Pons (tissue), 1 donor: ENCODE measurements around the gene TNFAIP1.

Experiments
- DNase-seq: peaks from one replicate; pipeline ENCODE4 v3.0.0-alpha.2; 2016; ENCODE audit warnings: low spot score

TNFAIP1 gene

DNA sequence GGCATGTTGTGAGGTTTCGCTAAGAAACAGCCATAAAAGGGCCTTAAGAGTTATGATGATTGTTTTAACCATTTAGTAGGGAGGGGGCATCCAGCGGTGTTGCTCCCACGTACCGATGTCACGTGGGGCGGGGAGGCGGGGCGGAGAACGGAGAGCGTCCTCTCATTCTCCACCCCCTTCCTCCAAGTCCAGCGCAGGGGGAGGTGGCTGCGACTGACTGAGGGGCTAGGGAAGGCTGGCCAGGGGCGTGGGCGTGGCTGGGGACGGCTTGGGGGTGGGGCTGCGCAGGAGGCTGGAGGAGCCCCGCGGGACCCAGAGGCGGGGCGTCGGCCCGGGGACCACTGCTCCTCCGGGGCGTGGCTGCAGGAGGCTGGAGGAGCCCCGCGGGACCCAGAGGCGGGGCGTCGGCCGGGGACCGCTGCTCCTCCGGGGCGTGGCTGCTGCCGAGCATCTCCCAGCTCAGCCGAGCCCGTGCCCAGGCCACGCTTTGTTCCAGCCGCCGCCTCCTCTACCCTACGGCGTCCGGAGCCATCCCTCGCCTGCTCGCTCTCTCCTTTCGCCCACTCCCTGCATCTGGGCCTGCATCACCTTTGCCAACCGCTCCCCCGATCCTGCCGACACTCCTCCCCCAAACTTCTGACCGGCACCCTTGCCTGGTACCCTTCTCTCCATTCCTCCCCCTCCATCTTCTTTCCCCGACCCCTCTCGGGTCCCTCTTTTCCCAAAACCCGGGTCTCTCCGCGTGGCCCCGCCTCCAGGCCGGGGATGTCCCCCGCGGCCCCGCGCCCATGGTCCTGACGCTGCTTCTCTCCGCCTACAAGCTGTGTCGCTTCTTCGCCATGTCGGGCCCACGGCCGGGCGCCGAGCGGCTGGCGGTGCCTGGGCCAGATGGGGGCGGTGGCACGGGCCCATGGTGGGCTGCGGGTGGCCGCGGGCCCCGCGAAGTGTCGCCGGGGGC lies 36.0 kb downstream of the TNFAIP1 start, which contains the start of gene SARM1:
Gene SARM1, plus strand, starts transcription at position 450 of the 958 bp plus-strand sequence. Its CDS starts 339 bp downstream, at position 789.
- DNase-seq = peak; percentile 70

DNA sequence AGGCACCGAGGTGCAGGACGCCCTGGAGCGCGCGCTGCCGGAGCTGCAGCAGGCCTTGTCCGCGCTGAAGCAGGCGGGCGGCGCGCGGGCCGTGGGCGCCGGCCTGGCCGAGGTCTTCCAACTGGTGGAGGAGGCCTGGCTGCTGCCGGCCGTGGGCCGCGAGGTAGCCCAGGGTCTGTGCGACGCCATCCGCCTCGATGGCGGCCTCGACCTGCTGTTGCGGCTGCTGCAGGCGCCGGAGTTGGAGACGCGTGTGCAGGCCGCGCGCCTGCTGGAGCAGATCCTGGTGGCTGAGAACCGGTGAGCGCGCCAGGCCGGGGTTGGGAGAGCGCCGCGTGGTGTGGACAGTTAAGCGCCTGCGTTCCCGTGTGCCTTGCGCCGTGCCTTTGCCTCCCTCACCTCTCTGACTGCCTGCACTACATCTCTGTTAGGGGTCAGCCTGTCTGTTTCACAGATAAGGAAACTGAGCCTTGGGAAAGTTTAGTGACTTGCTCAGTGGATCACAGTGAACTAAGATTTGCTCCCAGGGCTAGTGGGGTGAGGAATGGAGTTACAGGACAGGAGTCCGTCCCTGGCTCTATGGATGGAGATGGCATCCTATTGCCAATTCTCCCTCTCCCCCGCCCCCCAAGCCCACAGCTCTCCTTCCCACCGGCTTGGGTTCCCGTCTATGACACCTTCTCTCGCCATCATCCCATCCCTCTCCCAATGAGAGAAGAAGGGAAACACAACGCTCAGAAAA lies 36.8 kb downstream of the TNFAIP1 start:
- no peak for DNase-seq

GRCh38 chr17:28372945-28373274 lies 37.3 kb downstream of the TNFAIP1 start:
- no peak for DNase-seq

GRCh38 chr17:28379814-28380801 lies 44.5 kb downstream of the TNFAIP1 start:
- DNase-seq = no peak

- DNase-seq = no peak
These were observed 45.7 kb downstream of the TNFAIP1 start for GRCh38 chr17:28381141-28381825.

DNA sequence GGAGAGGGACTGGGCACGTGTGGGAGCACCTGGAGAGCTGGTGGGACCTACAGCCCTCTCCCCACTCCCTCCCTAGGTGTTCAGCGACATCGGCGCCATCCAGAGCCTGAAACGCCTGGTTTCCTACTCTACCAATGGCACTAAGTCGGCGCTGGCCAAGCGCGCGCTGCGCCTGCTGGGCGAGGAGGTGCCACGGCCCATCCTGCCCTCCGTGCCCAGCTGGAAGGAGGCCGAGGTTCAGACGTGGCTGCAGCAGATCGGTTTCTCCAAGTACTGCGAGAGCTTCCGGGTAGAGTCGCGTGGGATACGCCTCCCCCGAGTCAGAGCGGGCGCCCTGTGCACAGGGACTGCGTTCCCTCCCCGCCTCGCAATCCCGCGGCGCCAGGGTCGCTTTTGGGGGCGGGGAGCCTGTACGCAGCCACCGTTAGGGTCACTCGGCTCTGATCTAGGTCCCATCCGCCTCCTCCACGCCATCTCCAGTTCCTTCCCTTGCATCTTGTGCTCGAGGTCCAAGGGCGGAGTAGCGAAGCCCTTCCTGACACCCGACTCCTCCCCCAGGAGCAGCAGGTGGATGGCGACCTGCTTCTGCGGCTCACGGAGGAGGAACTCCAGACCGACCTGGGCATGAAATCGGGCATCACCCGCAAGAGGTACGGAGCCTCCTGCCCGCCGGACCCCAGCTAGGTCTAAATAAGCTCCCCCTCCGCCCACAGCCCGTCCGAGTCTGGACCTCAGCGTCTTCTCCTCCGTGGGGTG lies 48.9 kb downstream of the TNFAIP1 start:
- DNase-seq = no peak

- no peak for DNase-seq
These were observed 49.5 kb downstream of the TNFAIP1 start for GRCh38 chr17:28385037-28385400.

- DNase-seq = no peak
These were observed 49.8 kb downstream of the TNFAIP1 start for GRCh38 chr17:28385406-28385805.

GRCh38 chr17:28386391-28386790 lies 50.8 kb downstream of the TNFAIP1 start:
- DNase-seq = no peak

DNA sequence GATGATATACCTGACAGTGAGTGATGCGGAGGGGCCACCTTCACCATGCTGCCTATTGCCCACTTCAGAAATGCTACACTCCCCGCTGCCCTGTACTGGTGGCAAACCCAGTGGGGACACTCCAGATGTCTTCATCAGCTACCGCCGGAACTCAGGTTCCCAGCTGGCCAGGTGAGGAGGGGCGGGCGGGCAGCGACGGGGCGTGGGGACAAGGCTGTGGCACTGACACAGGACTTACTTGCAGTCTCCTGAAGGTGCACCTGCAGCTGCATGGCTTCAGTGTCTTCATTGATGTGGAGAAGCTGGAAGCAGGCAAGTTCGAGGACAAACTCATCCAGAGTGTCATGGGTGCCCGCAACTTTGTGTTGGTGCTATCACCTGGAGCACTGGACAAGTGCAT lies 52.5 kb downstream of the TNFAIP1 start:
- DNase-seq = no peak

DNA sequence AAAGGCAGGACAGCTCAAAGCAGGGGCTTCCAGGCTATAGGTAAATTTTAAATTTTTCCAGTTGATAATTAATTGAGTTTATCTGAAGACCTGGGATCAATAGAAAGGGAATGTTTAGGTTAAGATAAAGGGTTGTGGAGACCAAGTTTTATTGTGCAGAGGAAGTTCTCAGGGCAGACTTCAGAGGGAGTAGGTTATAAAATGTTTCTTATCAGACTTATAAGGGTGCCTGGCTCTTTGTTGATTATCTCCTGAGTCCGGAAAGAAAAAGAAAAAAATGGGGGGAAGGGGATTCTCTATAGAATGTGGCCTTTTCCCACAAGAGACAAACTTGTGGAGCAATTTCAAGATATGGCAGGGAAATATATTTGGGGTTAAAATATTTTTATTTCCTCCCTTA lies 54.6 kb downstream of the TNFAIP1 start:
- no peak for DNase-seq

GRCh38 chr17:28390563-28390962 lies 55.0 kb downstream of the TNFAIP1 start:
- DNase-seq = no peak

DNA sequence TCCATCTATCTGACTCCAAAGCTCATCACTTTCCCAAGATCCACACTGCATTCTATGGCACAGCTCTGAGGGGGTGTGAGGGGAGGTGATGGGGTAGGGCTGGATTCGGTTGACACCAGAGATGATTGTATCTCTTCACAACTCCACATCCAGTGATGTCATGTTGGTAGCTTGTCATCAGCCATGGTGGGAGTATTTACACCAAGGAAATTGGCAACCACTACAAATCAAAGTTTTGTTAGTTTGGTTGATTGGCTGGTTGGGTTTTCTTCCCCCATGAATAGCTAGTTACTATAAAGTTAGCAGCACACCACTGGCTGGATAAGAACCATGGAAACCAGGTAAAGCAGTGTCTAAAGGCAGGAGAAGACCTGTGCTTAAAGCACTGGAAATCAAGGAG lies 55.4 kb downstream of the TNFAIP1 start:
- DNase-seq = no peak

GRCh38 chr17:28391401-28391800 lies 55.8 kb downstream of the TNFAIP1 start:
- DNase-seq = no peak

DNA sequence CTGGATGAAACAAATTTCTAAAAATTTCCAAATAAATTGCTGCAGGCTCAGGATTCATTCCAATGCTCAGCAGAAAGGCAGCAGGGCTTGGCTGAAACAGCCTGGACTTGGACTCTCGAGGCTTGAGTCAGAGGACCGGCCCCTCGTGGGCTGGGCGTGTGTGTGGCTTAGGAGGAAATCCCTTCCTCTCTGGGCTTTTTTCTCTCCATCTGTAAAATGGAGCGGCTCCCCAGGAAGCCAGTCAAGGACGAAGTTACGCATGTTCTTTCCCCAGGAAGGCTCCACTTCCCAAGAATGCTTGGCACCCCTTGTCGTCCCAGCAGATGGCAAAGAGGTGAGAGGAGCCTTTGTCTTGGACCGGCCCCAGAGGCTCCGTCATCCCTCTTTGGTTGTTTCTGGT lies 56.9 kb downstream of the TNFAIP1 start:
- DNase-seq = no peak

DNA sequence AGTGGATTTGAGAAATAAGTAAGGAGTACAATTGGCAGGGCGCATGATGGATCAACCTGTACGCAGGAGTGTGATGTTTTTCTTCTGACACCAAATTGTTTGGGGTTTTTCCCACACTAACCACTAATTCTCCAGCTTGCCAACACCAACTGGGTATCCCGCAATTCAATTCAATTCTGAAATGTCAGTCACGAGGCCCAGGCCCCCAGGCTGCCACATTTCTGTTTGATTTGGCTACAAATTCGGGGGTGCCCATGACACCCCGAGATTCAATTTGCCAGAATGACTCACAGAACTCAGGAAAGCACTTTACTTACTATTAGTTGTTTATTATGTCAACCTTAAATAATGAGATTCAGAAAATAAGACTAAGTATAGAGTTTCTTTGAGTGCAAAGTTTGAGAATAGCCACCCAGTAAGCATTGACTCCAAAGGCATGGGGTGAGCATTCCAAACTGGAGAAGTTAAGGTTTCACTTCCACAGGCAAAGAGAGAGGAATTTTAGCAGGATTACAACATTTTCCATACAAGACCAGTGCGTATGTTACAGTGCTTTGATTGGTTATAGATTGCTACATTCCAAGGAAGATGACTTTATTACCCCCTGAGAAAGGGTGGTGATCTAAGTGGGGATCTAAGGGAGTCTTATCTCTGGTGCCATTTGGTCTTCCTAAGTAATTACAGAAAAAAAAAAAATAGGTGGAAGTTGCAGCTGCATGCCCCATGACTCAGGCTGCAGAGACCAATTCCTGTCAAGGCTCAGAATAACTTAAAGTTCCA lies 59.0 kb downstream of the TNFAIP1 start:
- DNase-seq = no peak

- no peak for DNase-seq
These were observed 59.9 kb downstream of the TNFAIP1 start for GRCh38 chr17:28395426-28395825.

DNA sequence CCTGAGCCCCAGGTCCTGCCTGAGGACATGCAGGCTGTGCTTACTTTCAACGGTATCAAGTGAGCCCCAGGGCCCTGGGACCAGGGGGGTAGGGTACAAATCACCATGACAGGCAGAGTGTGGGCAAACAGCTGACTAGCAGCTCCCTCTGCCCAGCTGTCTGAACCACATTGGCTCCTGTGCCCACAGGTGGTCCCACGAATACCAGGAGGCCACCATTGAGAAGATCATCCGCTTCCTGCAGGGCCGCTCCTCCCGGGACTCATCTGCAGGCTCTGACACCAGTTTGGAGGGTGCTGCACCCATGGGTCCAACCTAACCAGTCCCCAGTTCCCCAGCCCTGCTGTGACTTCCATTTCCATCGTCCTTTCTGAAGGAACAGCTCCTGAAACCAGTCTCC lies 60.4 kb downstream of the TNFAIP1 start:
- no peak for DNase-seq
